Measurements from ENCODE around the gene TTC3. TPM values are rescaled to one million over a fixed set of nuclear protein-coding genes. Genes with fewer than 3 reads are reported as not detected.
A peak's percentile ranks its signal among the peaks of the same experiment; 100 is the strongest.
"Not testable (repeated sequence)": the region's sequence is repeated elsewhere in the genome, so short reads cannot be mapped to it uniquely, and the experiment has no call there.

The TTC3 gene
- total RNA-seq, 1 experiment from 2014 or later = 74.0 TPM

- no peak for DNase-seq (ENCODE audit: low read depth)
These were observed 15.2 kb downstream of the TTC3 start for GRCh38 chr21:37088186-37088735.

GRCh38 chr21:37093977-37094376, 20.9 kb downstream of the TTC3 start:
- no peak for DNase-seq (ENCODE audit: low read depth)

DNA sequence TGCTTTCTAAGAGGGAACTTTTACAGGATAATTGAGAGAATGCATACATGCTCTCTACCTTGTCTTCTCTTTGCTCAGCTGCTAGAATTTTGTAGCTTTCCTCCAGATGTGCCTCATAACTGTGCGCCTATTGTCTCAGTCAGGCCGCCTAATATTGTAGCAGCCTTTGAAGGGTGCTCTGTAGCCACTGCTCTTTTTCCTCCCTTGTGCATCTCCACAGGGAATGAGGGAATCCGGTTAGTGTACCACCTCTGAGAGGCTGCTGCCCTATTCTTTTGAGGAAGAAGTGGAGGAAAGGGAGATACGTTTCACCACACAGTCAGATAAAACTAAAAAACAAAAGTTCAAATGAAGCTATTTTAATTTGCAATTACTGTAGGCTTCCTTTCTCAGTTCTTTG, 22.8 kb downstream of the TTC3 start:
- no peak for DNase-seq (ENCODE audit: low read depth)

- DNase-seq (ENCODE audit: low read depth) = no peak
These were observed 25.7 kb downstream of the TTC3 start for GRCh38 chr21:37098751-37099150.

DNA sequence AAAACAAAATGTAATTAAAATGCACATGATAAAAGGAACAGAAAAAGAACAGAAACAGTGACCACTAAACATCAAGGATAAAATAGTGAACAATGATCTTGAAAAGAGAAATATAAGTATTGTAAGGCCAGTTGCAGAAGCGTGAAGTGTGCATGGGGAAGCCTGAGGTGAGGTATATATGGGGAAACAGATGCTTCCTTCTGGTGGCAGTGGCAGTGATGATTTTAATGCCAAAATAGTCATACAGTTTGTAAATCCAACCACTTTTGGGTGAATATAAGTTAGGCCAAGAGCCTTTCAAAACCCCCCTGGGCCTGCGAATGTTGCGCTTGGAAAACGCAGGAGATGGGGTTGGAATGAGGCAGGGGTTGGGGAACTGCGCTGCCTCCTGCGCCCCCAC, 27.3 kb downstream of the TTC3 start:
- no peak for DNase-seq (ENCODE audit: low read depth)

GRCh38 chr21:37101384-37101783, 28.3 kb downstream of the TTC3 start:
- no peak for DNase-seq (ENCODE audit: low read depth)

GRCh38 chr21:37102746-37103145, 29.7 kb downstream of the TTC3 start:
- not testable (repeated sequence) for DNase-seq (ENCODE audit: low read depth)

DNA sequence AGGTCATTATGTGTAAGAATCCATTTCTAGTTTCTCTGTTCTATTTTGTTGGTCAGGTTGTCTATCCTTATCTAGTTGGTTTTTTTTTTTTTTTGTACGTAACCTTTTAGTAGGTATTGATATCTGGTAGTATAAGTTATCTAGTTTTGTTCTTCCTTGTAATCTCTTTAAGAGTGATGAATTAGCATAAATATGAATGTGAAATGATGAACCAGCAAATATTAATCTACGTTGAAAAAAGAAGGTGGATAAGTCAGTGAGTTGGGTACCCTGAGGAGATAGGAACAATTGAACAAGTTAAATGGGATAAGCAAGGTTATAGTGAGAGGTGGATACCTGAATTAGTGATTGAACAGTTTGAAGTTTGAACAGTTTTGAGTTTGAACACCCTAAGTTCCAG, 33.9 kb downstream of the TTC3 start:
- DNase-seq (ENCODE audit: low read depth) = no peak

GRCh38 chr21:37111029-37111428, 38.0 kb downstream of the TTC3 start:
- DNase-seq (ENCODE audit: low read depth) = not testable (repeated sequence)

DNA sequence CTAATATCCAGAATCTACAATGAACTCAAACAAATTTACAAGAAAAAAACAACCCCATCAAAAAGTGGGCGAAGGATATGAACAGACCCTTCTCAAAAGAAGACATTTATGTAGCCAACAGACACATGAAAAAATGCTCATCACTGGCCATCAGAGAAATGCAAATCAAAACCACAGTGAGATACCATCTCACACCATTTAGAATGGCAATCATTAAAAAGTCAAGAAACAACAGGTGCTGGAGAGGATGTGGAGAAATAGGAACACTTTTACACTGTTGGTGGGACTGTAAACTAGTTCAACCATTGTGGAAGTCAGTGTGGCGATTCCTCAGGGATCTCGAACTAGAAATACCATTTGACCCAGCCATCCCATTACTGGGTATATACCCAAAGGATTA, 41.2 kb downstream of the TTC3 start:
- not testable (repeated sequence) for DNase-seq (ENCODE audit: low read depth)

DNA sequence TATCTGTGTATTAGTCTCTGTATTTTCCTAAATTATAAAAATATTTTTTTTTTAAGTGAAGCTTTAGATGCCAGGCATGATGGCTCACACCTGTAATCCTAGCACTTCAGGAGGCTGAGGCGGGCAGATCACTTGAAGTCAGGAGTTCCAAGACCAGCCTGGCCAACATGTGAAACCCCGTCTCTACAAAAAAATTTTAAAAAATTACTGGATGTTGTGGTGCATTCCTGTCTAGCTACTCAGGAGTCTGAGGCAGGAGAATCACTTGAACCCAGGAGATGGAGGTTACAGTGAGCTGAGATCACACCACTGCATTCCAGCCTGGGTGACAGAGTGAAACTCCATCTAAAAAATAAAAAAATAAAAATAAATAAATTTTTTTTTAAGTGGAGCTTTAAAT, 43.4 kb downstream of the TTC3 start:
- not testable (repeated sequence) for DNase-seq (ENCODE audit: low read depth)

- DNase-seq (ENCODE audit: low read depth) = no peak
These were observed 44.1 kb downstream of the TTC3 start for GRCh38 chr21:37117204-37117603.

GRCh38 chr21:37118187-37118826, 45.3 kb downstream of the TTC3 start:
- no peak for DNase-seq (ENCODE audit: low read depth)

DNA sequence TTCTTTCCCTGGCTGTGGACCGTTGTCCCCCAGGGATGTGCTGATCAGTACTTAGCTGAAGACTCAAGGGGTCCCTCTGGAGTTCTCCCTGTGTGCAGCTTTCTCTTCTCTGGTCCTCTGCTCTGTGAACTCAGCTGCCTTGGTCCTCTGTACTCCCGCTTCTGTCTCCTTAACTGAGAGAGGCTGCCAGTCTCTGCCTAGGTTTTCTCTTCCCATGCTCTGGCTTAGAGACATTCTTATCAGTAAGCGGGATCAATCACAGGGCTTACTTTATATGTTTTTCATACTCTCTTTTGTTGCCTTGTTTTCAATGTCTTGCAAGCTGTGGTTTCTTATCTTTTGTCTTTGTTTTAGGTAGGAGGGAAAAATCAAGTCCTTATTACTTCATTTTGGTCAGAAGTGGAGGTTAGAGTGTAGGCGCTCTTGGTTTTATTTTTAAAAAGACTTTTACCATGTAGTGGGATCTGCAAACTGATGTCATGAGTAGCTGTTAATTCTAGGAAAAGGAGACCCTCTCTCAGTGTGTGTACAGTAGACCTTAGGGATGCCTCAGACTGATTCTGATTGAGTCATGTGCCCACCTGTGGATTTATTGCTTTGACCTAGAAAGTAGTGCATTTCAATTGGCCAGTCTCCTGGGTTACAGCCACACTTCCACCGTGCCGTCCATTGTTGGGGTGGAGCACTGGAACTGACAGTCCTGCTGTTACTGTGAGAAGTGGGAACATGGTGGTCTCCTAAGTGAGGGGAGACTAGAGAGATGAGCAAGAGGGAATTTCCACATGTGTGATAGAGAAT, 46.6 kb downstream of the TTC3 start:
- DNase-seq (ENCODE audit: low read depth) = no peak

DNA sequence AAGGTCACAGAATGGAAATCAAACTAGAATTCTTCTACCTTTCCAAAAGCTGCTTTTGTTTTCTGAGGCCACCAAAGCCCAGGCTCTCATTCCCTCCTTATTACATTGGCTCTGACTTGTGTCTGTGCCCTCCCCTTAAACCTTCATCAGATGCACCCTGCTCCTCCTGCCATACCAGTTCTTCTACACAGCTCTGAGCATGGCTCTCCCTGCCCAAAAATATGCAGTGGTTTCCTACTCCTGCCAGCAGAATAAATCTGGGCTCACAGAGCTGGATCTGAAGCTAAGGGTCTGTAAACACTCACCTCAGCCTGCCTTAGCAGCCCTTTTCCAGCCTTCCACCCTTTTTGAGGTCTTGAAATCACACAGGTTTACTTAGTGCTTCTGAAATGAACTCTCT, 55.0 kb downstream of the TTC3 start:
- DNase-seq (ENCODE audit: low read depth) = no peak

DNA sequence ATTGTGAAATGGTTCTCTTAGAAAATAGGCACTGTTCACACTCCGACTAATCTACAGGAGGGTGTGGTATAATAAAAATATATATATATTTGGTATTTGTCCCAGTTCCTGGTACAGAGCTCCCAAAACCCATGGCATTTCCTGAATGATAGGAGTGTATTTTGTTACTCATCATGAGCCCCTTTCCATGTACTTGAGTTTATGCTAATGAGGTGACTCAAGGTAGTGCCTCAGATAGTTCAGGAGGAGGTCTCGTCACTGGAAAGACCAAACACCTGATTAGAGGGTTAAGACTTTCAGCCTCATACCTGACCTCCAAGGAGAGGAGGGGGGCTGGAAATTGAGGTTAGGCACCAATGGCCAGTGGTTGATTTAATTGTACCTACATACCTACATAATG, 57.9 kb downstream of the TTC3 start:
- DNase-seq (ENCODE audit: low read depth) = no peak

GRCh38 chr21:37136261-37136660, 63.2 kb downstream of the TTC3 start:
- no peak for DNase-seq (ENCODE audit: low read depth)

GRCh38 chr21:37136744-37137143, 63.7 kb downstream of the TTC3 start:
- DNase-seq (ENCODE audit: low read depth) = no peak

- DNase-seq (ENCODE audit: low read depth) = no peak
These were observed 66.1 kb downstream of the TTC3 start for GRCh38 chr21:37139154-37139553.

GRCh38 chr21:37139902-37140301, 66.8 kb downstream of the TTC3 start:
- DNase-seq (ENCODE audit: low read depth) = no peak

DNA sequence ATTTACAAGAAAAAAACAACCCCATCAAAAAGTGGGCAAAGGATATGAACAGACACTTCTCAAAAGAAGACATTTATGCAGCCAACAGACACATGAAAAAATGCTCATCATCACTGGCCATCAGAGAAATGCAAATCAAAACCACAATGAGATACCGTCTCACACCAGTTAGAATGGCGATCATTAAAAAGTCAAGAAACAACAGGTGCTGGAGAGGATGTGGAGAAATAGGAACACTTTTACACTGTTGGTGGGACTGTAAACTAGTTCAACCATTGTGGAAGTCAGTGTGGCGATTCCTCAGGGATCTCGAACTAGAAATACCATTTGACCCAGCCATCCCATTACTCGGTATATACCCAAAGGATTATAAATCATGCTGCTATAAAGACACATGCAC, 70.3 kb downstream of the TTC3 start:
- not testable (repeated sequence) for DNase-seq (ENCODE audit: low read depth)

DNA sequence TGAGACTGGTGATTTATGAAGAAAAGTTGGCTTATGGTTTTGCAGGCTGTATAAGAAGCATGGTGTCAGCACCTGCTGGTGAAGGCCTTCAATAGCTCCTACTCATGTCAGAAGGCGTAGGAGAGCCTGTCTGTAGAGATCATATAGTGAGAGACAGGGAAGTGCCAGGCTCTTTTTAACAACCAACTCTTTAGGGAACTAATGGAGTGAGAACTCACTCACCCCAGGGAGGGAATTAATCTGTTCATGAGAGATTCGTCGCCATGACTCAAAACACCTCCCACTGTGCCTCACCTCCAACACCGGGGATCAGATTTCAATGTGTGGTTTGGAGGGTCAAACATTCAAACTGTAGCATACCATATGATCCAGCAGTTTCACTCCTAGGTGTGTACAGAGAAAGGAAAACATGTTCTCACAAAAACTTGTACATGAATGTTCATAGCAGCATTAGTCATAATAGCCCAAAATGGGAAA, 72.6 kb downstream of the TTC3 start:
- peak; percentile 25 for DNase-seq (ENCODE audit: low read depth)

Data from RPMI7951 (cell line).